Measurements from ENCODE around the gene NEFH. TPM values are rescaled to one million over a fixed set of nuclear protein-coding genes. Genes with fewer than 3 reads are reported as not detected.
A peak's percentile ranks its signal among the peaks of the same experiment; 100 is the strongest.

Gene NEFH
- total RNA-seq, 1 experiment from 2014 or later, result 1.0 TPM

GRCh38 chr22:29503811-29504372, 23.9 kb downstream of the NEFH start:
- H3K36me3 ChIP-seq (replicated peaks; ENCODE audit: control insufficient read depth, insufficient read depth, low read length), result peaks cover 6% of the 10 kb centered on the region
- H3K4me3 ChIP-seq (ENCODE audit: insufficient read depth, low read depth, low read length), result no peak overlapping the region
- DNase-seq, result no peak
- no peaks in the 10 kb centered on the region for H3K27me3 ChIP-seq (ENCODE audit: control insufficient read depth, insufficient read depth, low read length)

GRCh38 chr22:29509298-29509697, 29.3 kb downstream of the NEFH start:
- no peak overlapping the region for H3K4me3 ChIP-seq (ENCODE audit: insufficient read depth, low read depth, low read length)
- no peaks in the 10 kb centered on the region for H3K27me3 ChIP-seq (ENCODE audit: control insufficient read depth, insufficient read depth, low read length)
- no peak for DNase-seq
- H3K36me3 ChIP-seq (replicated peaks; ENCODE audit: control insufficient read depth, insufficient read depth, low read length), result peaks cover 30% of the 10 kb centered on the region

- Histone ChIP-seq H3K36me3 (replicated peaks; ENCODE audit: control insufficient read depth, insufficient read depth, low read length) (peaks cover 30% of the 10 kb centered on the region), H3K4me3 (ENCODE audit: insufficient read depth, low read depth, low read length) (no peak overlapping the region)
- DNase-seq, result no peak
Observed at GRCh38 chr22:29509815-29510214, 29.8 kb downstream of the NEFH start.

GRCh38 chr22:29510542-29510941, 30.5 kb downstream of the NEFH start:
- no peak overlapping the region for H3K4me3 ChIP-seq (ENCODE audit: insufficient read depth, low read depth, low read length)
- peaks cover 33% of the 10 kb centered on the region for H3K36me3 ChIP-seq (replicated peaks; ENCODE audit: control insufficient read depth, insufficient read depth, low read length)
- no peak for DNase-seq
- no peaks in the 10 kb centered on the region for H3K27me3 ChIP-seq (ENCODE audit: control insufficient read depth, insufficient read depth, low read length)

More at GRCh38 chr22:29509815-29510214, 29.8 kb downstream of the NEFH start:
- no peaks in the 10 kb centered on the region for H3K27me3 ChIP-seq (ENCODE audit: control insufficient read depth, insufficient read depth, low read length)

GRCh38 chr22:29511126-29511862, 31.3 kb downstream of the NEFH start:
- H3K36me3 ChIP-seq (replicated peaks; ENCODE audit: control insufficient read depth, insufficient read depth, low read length), result peaks cover 38% of the 10 kb centered on the region
- no peak overlapping the region for H3K4me3 ChIP-seq (ENCODE audit: insufficient read depth, low read depth, low read length)
- no peaks in the 10 kb centered on the region for H3K27me3 ChIP-seq (ENCODE audit: control insufficient read depth, insufficient read depth, low read length)
- no peak for DNase-seq

GRCh38 chr22:29512031-29512430, 32.0 kb downstream of the NEFH start:
- H3K36me3 ChIP-seq (replicated peaks; ENCODE audit: control insufficient read depth, insufficient read depth, low read length), result peaks cover 44% of the 10 kb centered on the region

GRCh38 chr22:29517215-29517908, 37.3 kb downstream of the NEFH start:
- Histone ChIP-seq H3K27me3 (ENCODE audit: control insufficient read depth, insufficient read depth, low read length) (no peaks in the 10 kb centered on the region), H3K4me3 (ENCODE audit: insufficient read depth, low read depth, low read length) (no peak overlapping the region), H3K36me3 (replicated peaks; ENCODE audit: control insufficient read depth, insufficient read depth, low read length) (peaks cover 44% of the 10 kb centered on the region)
- DNase-seq, result no peak

More at GRCh38 chr22:29512031-29512430, 32.0 kb downstream of the NEFH start:
- DNase-seq, result no peak
- Histone ChIP-seq H3K27me3 (ENCODE audit: control insufficient read depth, insufficient read depth, low read length) (no peaks in the 10 kb centered on the region), H3K4me3 (ENCODE audit: insufficient read depth, low read depth, low read length) (no peak overlapping the region)

GRCh38 chr22:29518427-29518826, 38.4 kb downstream of the NEFH start:
- Histone ChIP-seq H3K4me3 (ENCODE audit: insufficient read depth, low read depth, low read length) (no peak overlapping the region), H3K36me3 (replicated peaks; ENCODE audit: control insufficient read depth, insufficient read depth, low read length) (peaks cover 44% of the 10 kb centered on the region), H3K27me3 (ENCODE audit: control insufficient read depth, insufficient read depth, low read length) (no peaks in the 10 kb centered on the region)
- DNase-seq, result no peak

- H3K36me3 ChIP-seq (replicated peaks; ENCODE audit: control insufficient read depth, insufficient read depth, low read length), result peaks cover 53% of the 10 kb centered on the region
- no peaks in the 10 kb centered on the region for H3K27me3 ChIP-seq (ENCODE audit: control insufficient read depth, insufficient read depth, low read length)
- H3K4me3 ChIP-seq (ENCODE audit: insufficient read depth, low read depth, low read length), result no peak overlapping the region
- no peak for DNase-seq
Observed at GRCh38 chr22:29519996-29520395, 40.0 kb downstream of the NEFH start.

- H3K4me3 ChIP-seq (ENCODE audit: insufficient read depth, low read depth, low read length), result no peak overlapping the region
- no peaks in the 10 kb centered on the region for H3K27me3 ChIP-seq (ENCODE audit: control insufficient read depth, insufficient read depth, low read length)
- H3K36me3 ChIP-seq (replicated peaks; ENCODE audit: control insufficient read depth, insufficient read depth, low read length), result peaks cover 56% of the 10 kb centered on the region
- no peak for DNase-seq
Observed at GRCh38 chr22:29520851-29521250, 40.8 kb downstream of the NEFH start.

GRCh38 chr22:29521526-29521925, 41.5 kb downstream of the NEFH start:
- Histone ChIP-seq H3K27me3 (ENCODE audit: control insufficient read depth, insufficient read depth, low read length) (no peaks in the 10 kb centered on the region), H3K4me3 (ENCODE audit: insufficient read depth, low read depth, low read length) (no peak overlapping the region), H3K36me3 (replicated peaks; ENCODE audit: control insufficient read depth, insufficient read depth, low read length) (peaks cover 53% of the 10 kb centered on the region)
- no peak for DNase-seq

GRCh38 chr22:29523761-29524160, 43.7 kb downstream of the NEFH start:
- no peak for DNase-seq
- H3K4me3 ChIP-seq (ENCODE audit: insufficient read depth, low read depth, low read length), result no peak overlapping the region
- peaks cover 43% of the 10 kb centered on the region for H3K36me3 ChIP-seq (replicated peaks; ENCODE audit: control insufficient read depth, insufficient read depth, low read length)

GRCh38 chr22:29524442-29525191, 44.6 kb downstream of the NEFH start:
- no peak overlapping the region for H3K4me3 ChIP-seq (ENCODE audit: insufficient read depth, low read depth, low read length)
- peaks cover 46% of the 10 kb centered on the region for H3K36me3 ChIP-seq (replicated peaks; ENCODE audit: control insufficient read depth, insufficient read depth, low read length)
- no peaks in the 10 kb centered on the region for H3K27me3 ChIP-seq (ENCODE audit: control insufficient read depth, insufficient read depth, low read length)
- DNase-seq, result peak; percentile 71

More at GRCh38 chr22:29523761-29524160, 43.7 kb downstream of the NEFH start:
- no peaks in the 10 kb centered on the region for H3K27me3 ChIP-seq (ENCODE audit: control insufficient read depth, insufficient read depth, low read length)

- DNase-seq, result no peak
- H3K36me3 ChIP-seq (replicated peaks; ENCODE audit: control insufficient read depth, insufficient read depth, low read length), result peaks cover 41% of the 10 kb centered on the region
- H3K27me3 ChIP-seq (ENCODE audit: control insufficient read depth, insufficient read depth, low read length), result no peaks in the 10 kb centered on the region
- H3K4me3 ChIP-seq (ENCODE audit: insufficient read depth, low read depth, low read length), result no peak overlapping the region
Observed at GRCh38 chr22:29528144-29528543, 48.1 kb downstream of the NEFH start.

All from H7 (cell line).